ENCODE results near the gene GCC2. TPM values are rescaled to one million over a fixed set of nuclear protein-coding genes. Genes with fewer than 3 reads are reported as not detected.

GCC2 gene
- total and polyA plus RNA-seq, 2 of the 13 experiments (the other 11 are each of a cell fraction or from before 2014, with no cell fraction given): 17.6 to 22.5 TPM

DNA sequence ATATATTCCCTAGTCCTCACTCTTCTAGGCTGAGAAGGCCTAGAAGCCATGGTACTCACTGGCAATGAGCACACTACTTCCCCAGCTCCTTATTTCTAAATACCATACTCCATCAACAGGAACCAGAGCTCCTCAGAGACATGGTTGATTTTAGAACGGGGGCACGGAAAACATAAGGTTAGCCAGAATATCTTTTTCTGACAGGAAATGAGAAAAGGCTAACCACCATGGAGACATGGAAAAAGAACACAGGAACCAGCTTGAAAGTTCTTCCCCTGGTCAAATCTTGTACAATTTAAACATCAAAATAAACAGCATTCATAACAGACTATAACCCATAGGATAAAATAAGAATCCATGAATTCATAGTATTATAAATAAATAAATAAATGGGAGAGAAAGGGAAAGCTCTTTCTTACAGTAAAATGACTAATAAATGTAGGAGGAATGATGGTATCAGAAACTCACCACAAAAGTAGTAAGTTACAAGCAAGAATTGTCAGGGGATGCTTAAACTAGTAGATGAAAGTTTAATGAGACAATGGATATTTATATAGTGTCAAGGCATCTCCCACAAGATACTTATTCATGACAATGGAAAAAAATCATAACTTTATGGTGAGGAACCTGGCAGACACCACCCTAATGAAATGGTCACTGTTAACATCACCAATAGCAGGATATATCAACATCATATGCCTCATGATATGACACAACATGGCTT, 20.6 kb upstream of the GCC2 start:
- intact Hi-C loops (cut with micrococcal nuclease; ENCODE audit: unreplicated experiment): no loop called here
- no peaks in the 10 kb centered on the region for H3K36me3 ChIP-seq (replicated peaks in 1 of 2; ENCODE audit: control insufficient read depth in 1 of 2, insufficient read depth in 2 of 2, low read length in 2 of 2)
- TF ChIP-seq, protein P1, sequence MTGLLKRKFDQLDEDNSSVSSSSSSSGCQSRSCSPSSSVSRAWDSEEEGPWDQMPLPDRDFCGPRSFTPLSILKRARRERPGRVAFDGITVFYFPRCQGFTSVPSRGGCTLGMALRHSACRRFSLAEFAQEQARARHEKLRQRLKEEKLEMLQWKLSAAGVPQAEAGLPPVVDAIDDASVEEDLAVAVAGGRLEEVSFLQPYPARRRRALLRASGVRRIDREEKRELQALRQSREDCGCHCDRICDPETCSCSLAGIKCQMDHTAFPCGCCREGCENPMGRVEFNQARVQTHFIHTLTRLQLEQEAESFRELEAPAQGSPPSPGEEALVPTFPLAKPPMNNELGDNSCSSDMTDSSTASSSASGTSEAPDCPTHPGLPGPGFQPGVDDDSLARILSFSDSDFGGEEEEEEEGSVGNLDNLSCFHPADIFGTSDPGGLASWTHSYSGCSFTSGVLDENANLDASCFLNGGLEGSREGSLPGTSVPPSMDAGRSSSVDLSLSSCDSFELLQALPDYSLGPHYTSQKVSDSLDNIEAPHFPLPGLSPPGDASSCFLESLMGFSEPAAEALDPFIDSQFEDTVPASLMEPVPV (CRISPR knock-in tag; IDR thresholded peaks at IDR 0.05): no peak
- TF ChIP-seq NFRKB (IDR thresholded peaks at IDR 0.05) (no peak), DR1 (CRISPR knock-in tag; IDR thresholded peaks at IDR 0.05) (no peak), ZNF251 (CRISPR knock-in tag; IDR thresholded peaks at IDR 0.05) (no peak), FOXO1 (CRISPR knock-in tag; IDR thresholded peaks at IDR 0.05) (no peak), ATF7-NPFF (CRISPR knock-in tag; IDR thresholded peaks at IDR 0.05; ENCODE audit: low read depth) (no peak), THAP11 (CRISPR knock-in tag; IDR thresholded peaks at IDR 0.05) (no peak), HDAC1 (CRISPR knock-in tag; IDR thresholded peaks at IDR 0.05) (no peak), NR2F6 (IDR thresholded peaks at IDR 0.05) (no peak), NR2F6 (CRISPR knock-in tag; IDR thresholded peaks at IDR 0.05) (no peak), PHF8 (CRISPR knock-in tag; IDR thresholded peaks at IDR 0.05) (no peak)
- TF ChIP-seq, protein P2, sequence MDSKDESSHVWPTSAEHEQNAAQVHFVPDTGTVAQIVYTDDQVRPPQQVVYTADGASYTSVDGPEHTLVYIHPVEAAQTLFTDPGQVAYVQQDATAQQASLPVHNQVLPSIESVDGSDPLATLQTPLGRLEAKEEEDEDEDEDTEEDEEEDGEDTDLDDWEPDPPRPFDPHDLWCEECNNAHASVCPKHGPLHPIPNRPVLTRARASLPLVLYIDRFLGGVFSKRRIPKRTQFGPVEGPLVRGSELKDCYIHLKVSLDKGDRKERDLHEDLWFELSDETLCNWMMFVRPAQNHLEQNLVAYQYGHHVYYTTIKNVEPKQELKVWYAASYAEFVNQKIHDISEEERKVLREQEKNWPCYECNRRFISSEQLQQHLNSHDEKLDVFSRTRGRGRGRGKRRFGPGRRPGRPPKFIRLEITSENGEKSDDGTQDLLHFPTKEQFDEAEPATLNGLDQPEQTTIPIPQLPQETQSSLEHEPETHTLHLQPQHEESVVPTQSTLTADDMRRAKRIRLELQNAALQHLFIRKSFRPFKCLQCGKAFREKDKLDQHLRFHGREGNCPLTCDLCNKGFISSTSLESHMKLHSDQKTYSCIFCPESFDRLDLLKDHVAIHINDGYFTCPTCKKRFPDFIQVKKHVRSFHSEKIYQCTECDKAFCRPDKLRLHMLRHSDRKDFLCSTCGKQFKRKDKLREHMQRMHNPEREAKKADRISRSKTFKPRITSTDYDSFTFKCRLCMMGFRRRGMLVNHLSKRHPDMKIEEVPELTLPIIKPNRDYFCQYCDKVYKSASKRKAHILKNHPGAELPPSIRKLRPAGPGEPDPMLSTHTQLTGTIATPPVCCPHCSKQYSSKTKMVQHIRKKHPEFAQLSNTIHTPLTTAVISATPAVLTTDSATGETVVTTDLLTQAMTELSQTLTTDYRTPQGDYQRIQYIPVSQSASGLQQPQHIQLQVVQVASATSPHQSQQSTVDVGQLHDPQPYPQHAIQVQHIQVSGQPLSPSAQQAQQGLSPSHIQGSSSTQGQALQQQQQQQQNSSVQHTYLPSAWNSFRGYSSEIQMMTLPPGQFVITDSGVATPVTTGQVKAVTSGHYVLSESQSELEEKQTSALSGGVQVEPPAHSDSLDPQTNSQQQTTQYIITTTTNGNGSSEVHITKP (CRISPR knock-in tag; IDR thresholded peaks at IDR 0.05; ENCODE audit: low read depth): no peak
- TF ChIP-seq, protein P3, sequence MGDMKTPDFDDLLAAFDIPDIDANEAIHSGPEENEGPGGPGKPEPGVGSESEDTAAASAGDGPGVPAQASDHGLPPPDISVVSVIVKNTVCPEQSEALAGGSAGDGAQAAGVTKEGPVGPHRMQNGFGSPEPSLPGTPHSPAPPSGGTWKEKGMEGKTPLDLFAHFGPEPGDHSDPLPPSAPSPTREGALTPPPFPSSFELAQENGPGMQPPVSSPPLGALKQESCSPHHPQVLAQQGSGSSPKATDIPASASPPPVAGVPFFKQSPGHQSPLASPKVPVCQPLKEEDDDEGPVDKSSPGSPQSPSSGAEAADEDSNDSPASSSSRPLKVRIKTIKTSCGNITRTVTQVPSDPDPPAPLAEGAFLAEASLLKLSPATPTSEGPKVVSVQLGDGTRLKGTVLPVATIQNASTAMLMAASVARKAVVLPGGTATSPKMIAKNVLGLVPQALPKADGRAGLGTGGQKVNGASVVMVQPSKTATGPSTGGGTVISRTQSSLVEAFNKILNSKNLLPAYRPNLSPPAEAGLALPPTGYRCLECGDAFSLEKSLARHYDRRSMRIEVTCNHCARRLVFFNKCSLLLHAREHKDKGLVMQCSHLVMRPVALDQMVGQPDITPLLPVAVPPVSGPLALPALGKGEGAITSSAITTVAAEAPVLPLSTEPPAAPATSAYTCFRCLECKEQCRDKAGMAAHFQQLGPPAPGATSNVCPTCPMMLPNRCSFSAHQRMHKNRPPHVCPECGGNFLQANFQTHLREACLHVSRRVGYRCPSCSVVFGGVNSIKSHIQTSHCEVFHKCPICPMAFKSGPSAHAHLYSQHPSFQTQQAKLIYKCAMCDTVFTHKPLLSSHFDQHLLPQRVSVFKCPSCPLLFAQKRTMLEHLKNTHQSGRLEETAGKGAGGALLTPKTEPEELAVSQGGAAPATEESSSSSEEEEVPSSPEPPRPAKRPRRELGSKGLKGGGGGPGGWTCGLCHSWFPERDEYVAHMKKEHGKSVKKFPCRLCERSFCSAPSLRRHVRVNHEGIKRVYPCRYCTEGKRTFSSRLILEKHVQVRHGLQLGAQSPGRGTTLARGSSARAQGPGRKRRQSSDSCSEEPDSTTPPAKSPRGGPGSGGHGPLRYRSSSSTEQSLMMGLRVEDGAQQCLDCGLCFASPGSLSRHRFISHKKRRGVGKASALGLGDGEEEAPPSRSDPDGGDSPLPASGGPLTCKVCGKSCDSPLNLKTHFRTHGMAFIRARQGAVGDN (CRISPR knock-in tag; IDR thresholded peaks at IDR 0.05): no peak
- TF ChIP-seq, protein P4, sequence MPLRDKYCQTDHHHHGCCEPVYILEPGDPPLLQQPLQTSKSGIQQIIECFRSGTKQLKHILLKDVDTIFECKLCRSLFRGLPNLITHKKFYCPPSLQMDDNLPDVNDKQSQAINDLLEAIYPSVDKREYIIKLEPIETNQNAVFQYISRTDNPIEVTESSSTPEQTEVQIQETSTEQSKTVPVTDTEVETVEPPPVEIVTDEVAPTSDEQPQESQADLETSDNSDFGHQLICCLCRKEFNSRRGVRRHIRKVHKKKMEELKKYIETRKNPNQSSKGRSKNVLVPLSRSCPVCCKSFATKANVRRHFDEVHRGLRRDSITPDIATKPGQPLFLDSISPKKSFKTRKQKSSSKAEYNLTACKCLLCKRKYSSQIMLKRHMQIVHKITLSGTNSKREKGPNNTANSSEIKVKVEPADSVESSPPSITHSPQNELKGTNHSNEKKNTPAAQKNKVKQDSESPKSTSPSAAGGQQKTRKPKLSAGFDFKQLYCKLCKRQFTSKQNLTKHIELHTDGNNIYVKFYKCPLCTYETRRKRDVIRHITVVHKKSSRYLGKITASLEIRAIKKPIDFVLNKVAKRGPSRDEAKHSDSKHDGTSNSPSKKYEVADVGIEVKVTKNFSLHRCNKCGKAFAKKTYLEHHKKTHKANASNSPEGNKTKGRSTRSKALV (CRISPR knock-in tag; IDR thresholded peaks at IDR 0.05): no peak

More for the DNA sequence above, 20.6 kb upstream of the GCC2 start:
- BruUV-seq (replicated peaks): no TSS peak
- no peak overlapping the region for H2AFZ ChIP-seq (ENCODE audit: low read length)
- H3K27ac ChIP-seq (ENCODE audit: extremely low read length, insufficient read depth, low read length): no peak overlapping the region
- H3K4me2 ChIP-seq (ENCODE audit: low read depth, low read length): no peak overlapping the region
- no peaks in the 10 kb centered on the region for H3K9me3 ChIP-seq (ENCODE audit: low read length)
- in situ Hi-C loops (cut with HindIII; ENCODE audit: extremely low pct_ligation_motif_present, low pct_unique_long_range_greater_than_20kb): no loop called here
- H4K20me1 ChIP-seq (ENCODE audit: insufficient read depth, low read length): no peaks in the 10 kb centered on the region
- no peak overlapping the region for H3K9ac ChIP-seq (ENCODE audit: insufficient read depth, low read depth, low read length)
- FAIRE-seq (no peak), DNase-seq (ENCODE audit: low spot score) (no peak), ATAC-seq (no peak)
- POLR2A ChIA-PET: no interaction called here
- no peak overlapping the region for H3K4me3 ChIP-seq (replicated peaks in 1 of 3; ENCODE audit: insufficient read depth in 1 of 3, low read depth in 2 of 3, low read length in 3 of 3)
- WGBS (ENCODE audit: low lambda C conversion rate): 33% methylated on average over 2 of the region's 2 CpGs
- no peaks in the 10 kb centered on the region for H3K79me2 ChIP-seq (ENCODE audit: insufficient read depth, low read length)
- no peaks in the 10 kb centered on the region for H3K27me3 ChIP-seq (ENCODE audit: control insufficient read depth in 1 of 2, insufficient read depth in 2 of 2, low read length in 2 of 2)
- CTCF ChIA-PET (ENCODE audit: low intra/inter-chr PET ratio, low total read pairs): no interaction called here
- peaks cover 10% of the 10 kb centered on the region for H3K4me1 ChIP-seq (ENCODE audit: insufficient read depth, low read length)
